B cell (primary cell): ENCODE measurements around the gene MPP7. TPM values are rescaled to one million over a fixed set of nuclear protein-coding genes. Genes with fewer than 3 reads are reported as not detected.

Source experiments
- ATAC-seq: fragments of 200-7000 bp; cut with Tn5 transposase; one replicate; pipeline ENCODE4 v1.10.0; 2021; ENCODE audit warnings: low read depth, mild to moderate bottlenecking, moderate number of reproducible peaks, moderate library complexity
- CTCF ChIA-PET: fragments of 350-600 bp; sonication (Branson Sonifier 250); formaldehyde crosslinking; loops from one replicate; lab custom pipeline; 2021; ENCODE audit warnings: antibody characterized with exemption, inconsistent platforms; lab: Charles Lee
- POLR2A ChIA-PET: fragments of 350-600 bp; sonication (Branson Sonifier 250); formaldehyde crosslinking; loops from one replicate; lab custom pipeline; 2021; ENCODE audit warnings: antibody characterized with exemption; lab: Charles Lee
- DNase-seq: peaks from one replicate; pipeline ENCODE4 v3.0.0; 2013
- H2AFZ ChIP-seq: 2 replicates; pipeline ENCODE4 v1.6.1; 2012; ENCODE audit warnings: mild to moderate bottlenecking, low read depth, low read length; ENCODE audit not compliant: insufficient read depth, poor library complexity, severe bottlenecking
- H3K27ac ChIP-seq, 2 donors: 1 replicate in 1 of 2; 2 replicates in 1 of 2; pipeline ENCODE4 v1.5.1; 2012 to 2013; ENCODE audit warnings: low read length in 2 of 2, mild to moderate bottlenecking in 2 of 2, moderate library complexity in 1 of 2
- H3K27me3 ChIP-seq, 4 experiments: fragments of 200-600 bp in 1 of 4; sonication (generic) in 1 of 4; replicated peaks in 1 of 4; 1 replicate in 2 of 4; 2 replicates in 2 of 4; pipeline versions ENCODE4 v1.6.1 to v1.7.0; 2013 to 2016; ENCODE audit warnings: low read length in 3 of 4, mild to moderate bottlenecking in 2 of 4, mixed read lengths in 1 of 4, moderate library complexity in 1 of 4; ENCODE audit not compliant: insufficient read depth in 4 of 4, control insufficient read depth in 3 of 4; ENCODE audit errors: control extremely low read depth in 1 of 4
- H3K36me3 ChIP-seq, 2 experiments: replicated peaks in 1 of 2; 1 replicate in 1 of 2; 2 replicates in 1 of 2; pipeline versions ENCODE4 v1.6.1 to v1.7.1; 2013; ENCODE audit warnings: low read length in 1 of 2; ENCODE audit not compliant: insufficient read depth in 2 of 2, control insufficient read depth in 1 of 2; ENCODE audit errors: control extremely low read depth in 1 of 2, extremely low read depth in 1 of 2
- H3K4me1 ChIP-seq, 2 donors: fragments of 200-600 bp in 1 of 2; sonication (generic) in 1 of 2; 1 replicate in 1 of 2; 2 replicates in 1 of 2; pipeline versions ENCODE4 v1.5.1 to v1.6.1; 2013 to 2017; ENCODE audit warnings: low read length in 2 of 2; ENCODE audit not compliant: control insufficient read depth in 2 of 2, insufficient read depth in 2 of 2
- H3K4me2 ChIP-seq: replicated peaks from 2 replicates; pipeline ENCODE3; 2012; ENCODE audit warnings: mild to moderate bottlenecking, low read depth, low read length; ENCODE audit not compliant: poor library complexity, severe bottlenecking
- H3K4me3 ChIP-seq, 5 experiments: fragments of 200-600 bp in 1 of 5; sonication (generic) in 1 of 5; 1 replicate in 3 of 5; 2 replicates in 2 of 5; pipeline versions ENCODE4 v1.5.1 to v1.7.0; 2011 to 2016; ENCODE audit warnings: low read length in 4 of 5, mild to moderate bottlenecking in 4 of 5, low read depth in 2 of 5, control low read depth in 1 of 5, moderate library complexity in 1 of 5; ENCODE audit not compliant: insufficient read depth in 1 of 5; ENCODE audit errors: control extremely low read depth in 1 of 5, extremely low read depth in 1 of 5
- H3K79me2 ChIP-seq: fragments of 200-600 bp; sonication (generic); one replicate; pipeline ENCODE4 v1.6.0; 2016; ENCODE audit warnings: low read length; ENCODE audit not compliant: control insufficient read depth, insufficient read depth
- H3K9ac ChIP-seq: fragments of 200-600 bp; sonication (generic); 2 replicates; pipeline ENCODE4 v1.6.1; 2017; ENCODE audit warnings: mild to moderate bottlenecking, low read length, moderate library complexity
- H3K9me3 ChIP-seq, 3 donors: one replicate each; pipeline versions ENCODE4 v1.6.1 to v1.7.1; 2013; ENCODE audit warnings: low read length in 2 of 3; ENCODE audit not compliant: control insufficient read depth in 2 of 3, insufficient read depth in 1 of 3; ENCODE audit errors: control extremely low read depth in 1 of 3
- H4K20me1 ChIP-seq: 2 replicates; pipeline ENCODE4 v1.6.0; 2012; ENCODE audit warnings: mild to moderate bottlenecking, low read length; ENCODE audit not compliant: insufficient read depth, control insufficient read depth, poor library complexity, severe bottlenecking
- H3K27ac Mint-ChIP-seq: one replicate; pipeline ENCODE4 v1.8.0; 2021; ENCODE audit warnings: mixed read lengths
- H3K27me3 Mint-ChIP-seq: one replicate; pipeline ENCODE4 v1.8.0; 2021; ENCODE audit warnings: mixed read lengths
- H3K4me1 Mint-ChIP-seq: one replicate; pipeline ENCODE4 v1.8.0; 2021; ENCODE audit warnings: mixed read lengths
- H3K4me3 Mint-ChIP-seq: one replicate; pipeline ENCODE4 v1.8.0; 2021; ENCODE audit warnings: mixed read lengths
- H3K9me3 Mint-ChIP-seq: one replicate; pipeline ENCODE4 v1.8.0; 2022; ENCODE audit warnings: mixed read lengths; ENCODE audit not compliant: insufficient read depth
- CTCF ChIP-seq: fragments of 200-600 bp; IDR thresholded peaks from one replicate; pipeline ENCODE4 v1.8.0; 2022; ENCODE audit warnings: antibody characterized with exemption, mild to moderate bottlenecking
- EZH2 ChIP-seq: IDR thresholded peaks from 2 replicates; pipeline ENCODE4 v1.6.1; 2012; ENCODE audit warnings: borderline replicate concordance, low read depth, mild to moderate bottlenecking, moderate library complexity, low read length; ENCODE audit not compliant: insufficient read depth, poor library complexity, severe bottlenecking
- WGBS: methylation state at CpG from one replicate; pipeline ENCODE4 v1.1.5; 2013; ENCODE audit warnings: missing lambda C conversion rate; ENCODE audit not compliant: insufficient coverage; 5-methylcytosine and 5-hydroxymethylcytosine counted together
- intact Hi-C: fragments of 100-400 bp; cut with micrococcal nuclease; formaldehyde crosslinking; loops from one replicate; pipeline ENCODE4 v1.10.0; 2022
- polyA plus RNA-seq: library from polyadenylated mRNA; depleted of rRNA; stranded (reverse); fragments of >200 nt; gene quantifications from 2 replicates; pipeline ENCODE4 v1.2.3, GENCODE V29; 2012
- total RNA-seq, 2 donors: library from RNA; stranded (reverse); fragments of 120-200 nt in 1 of 2; gene quantifications; 1 replicate in 1 of 2; 2 replicates in 1 of 2; pipeline versions ENCODE4 v1.2.3 to v1.2.4, GENCODE V29; 2013 to 2022

The MPP7 gene
- total and polyA plus RNA-seq, 2 donors (not counting 1 experiment from before 2014, with no cell fraction given) = 2.1 to 13.1 TPM

GRCh38 chr10:28331066-28331465, 28.2 kb upstream of the MPP7 start:
- no peaks in the 10 kb centered on the region for H3K36me3 ChIP-seq
- no peaks in the 10 kb centered on the region for H3K9me3 Mint-ChIP-seq
- no peaks in the 10 kb centered on the region for H3K27me3 ChIP-seq
- H4K20me1 ChIP-seq = no peaks in the 10 kb centered on the region
- DNase-seq = no peak
- ATAC-seq = no peak
- TF ChIP-seq CTCF (no peak), EZH2 (no peak)
- H2AFZ ChIP-seq = no peak overlapping the region
- no peak overlapping the region for H3K4me2 ChIP-seq
- H3K27ac ChIP-seq = no peak overlapping the region
- peaks cover 4% of the 10 kb centered on the region for H3K27me3 Mint-ChIP-seq
- no peaks in the 10 kb centered on the region for H3K79me2 ChIP-seq
- H3K4me3 ChIP-seq = no peak overlapping the region
- CTCF ChIA-PET = interaction anchor here (1.2 to 3.2 kb wide), 3 partner anchors 19 to 50 kb away, joined by 3 to 16 read pairs (median 6); partner anchors contain the start of gene MPP7
- intact Hi-C loops = loop anchor here (10.0 kb wide), 1 partner anchor 204 kb away; the partner anchor contains the start of gene WAC
- no peaks in the 10 kb centered on the region for H3K9me3 ChIP-seq
- H3K4me1 ChIP-seq = peaks cover 26 to 39% of the 10 kb centered on the region in 2 donors
- H3K4me1 Mint-ChIP-seq = peaks cover 42% of the 10 kb centered on the region
- no peak overlapping the region for H3K4me3 Mint-ChIP-seq
- H3K9ac ChIP-seq = no peak overlapping the region
- no peak overlapping the region for H3K27ac Mint-ChIP-seq
- POLR2A ChIA-PET = no interaction called here

- Mint-ChIP-seq H3K27me3 (peaks cover 4% of the 10 kb centered on the region), H3K27ac (no peak overlapping the region), H3K4me3 (no peak overlapping the region), H3K9me3 (no peaks in the 10 kb centered on the region), H3K4me1 (peaks cover 23% of the 10 kb centered on the region)
- Histone ChIP-seq H4K20me1 (no peaks in the 10 kb centered on the region), H3K4me3 (no peak overlapping the region), H3K9ac (no peak overlapping the region), H3K27me3 (peaks cover 0 to 5% (median 0%) of the 10 kb centered on the region in 4 experiments), H2AFZ (no peak overlapping the region), H3K4me2 (no peak overlapping the region), H3K36me3 (no peaks in the 10 kb centered on the region), H3K4me1 (peaks cover 9 to 20% of the 10 kb centered on the region in 2 donors), H3K27ac (no peak overlapping the region), H3K79me2 (no peaks in the 10 kb centered on the region), H3K9me3 (no peaks in the 10 kb centered on the region)
- WGBS = no CpG with 5 or more reads among the region's 1 CpG
- CTCF ChIA-PET = interaction anchor here (0.6 to 3.1 kb wide), 5 partner anchors 25 to 1190 kb away, joined by 3 to 12 read pairs (median 5); partner anchors contain the start of gene MPP7
- intact Hi-C loops = no loop called here
- POLR2A ChIA-PET = no interaction called here
- DNase-seq = no peak
- no peak for ATAC-seq
- TF ChIP-seq CTCF (no peak), EZH2 (no peak)
Measured at GRCh38 chr10:28328346-28328745, 25.5 kb upstream of the MPP7 start.
